Measurements from ENCODE around the gene EXOC3.
"Not testable (repeated sequence)": the region's sequence is repeated elsewhere in the genome, so short reads cannot be mapped to it uniquely, and the experiment has no call there.

The EXOC3 gene

DNA sequence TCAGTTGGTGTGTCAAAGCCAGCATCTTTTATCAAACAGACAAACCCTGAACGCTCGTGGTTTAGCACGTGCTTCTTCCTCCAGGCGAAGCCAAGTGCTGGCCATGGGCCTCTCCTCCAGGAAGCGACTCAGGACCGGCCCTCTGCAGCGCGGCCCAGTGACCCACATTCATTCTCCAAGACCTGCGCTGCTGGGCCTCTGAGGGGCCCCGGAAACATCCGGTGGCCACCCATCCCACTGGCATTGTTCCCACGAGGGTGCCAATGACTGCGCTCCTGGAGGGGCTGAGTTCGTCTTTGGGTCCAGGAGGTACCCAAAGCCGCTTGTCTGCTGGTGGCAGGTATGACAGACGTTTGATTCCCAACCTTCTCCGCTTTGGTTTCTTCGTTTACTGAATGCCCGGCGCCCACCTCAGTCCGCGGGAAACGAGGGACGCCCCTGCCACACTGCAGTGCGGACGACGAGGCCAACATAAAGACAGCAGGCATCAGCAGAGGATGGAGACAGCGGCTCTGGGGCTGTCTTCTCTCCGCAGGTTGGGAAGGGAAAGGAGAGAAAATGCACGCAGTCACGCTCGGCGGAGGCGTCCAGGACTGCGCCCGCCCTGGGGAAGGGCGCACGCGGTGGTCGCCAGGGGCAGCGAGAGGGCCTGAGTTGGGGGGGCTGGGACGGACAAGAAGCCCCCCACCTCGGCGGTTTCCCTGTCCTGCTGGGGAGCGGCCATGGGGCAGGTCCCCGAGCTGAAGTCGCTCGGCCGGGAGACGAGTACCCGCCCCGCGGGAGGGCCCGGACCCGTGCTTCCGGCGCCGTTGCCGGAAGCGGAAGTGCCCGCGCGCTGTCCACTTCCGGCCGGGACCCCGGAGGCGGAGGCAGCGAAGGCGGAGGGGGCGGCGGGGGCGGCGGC is at the start of gene EXOC3:
TSS of gene EXOC3 (plus strand) at position 842 of the 904 bp plus-strand sequence. CDS start 3,030 bp downstream, outside the sequence.
- peak in 1 of 2 experiments; percentile 56 for DNase-seq

DNA sequence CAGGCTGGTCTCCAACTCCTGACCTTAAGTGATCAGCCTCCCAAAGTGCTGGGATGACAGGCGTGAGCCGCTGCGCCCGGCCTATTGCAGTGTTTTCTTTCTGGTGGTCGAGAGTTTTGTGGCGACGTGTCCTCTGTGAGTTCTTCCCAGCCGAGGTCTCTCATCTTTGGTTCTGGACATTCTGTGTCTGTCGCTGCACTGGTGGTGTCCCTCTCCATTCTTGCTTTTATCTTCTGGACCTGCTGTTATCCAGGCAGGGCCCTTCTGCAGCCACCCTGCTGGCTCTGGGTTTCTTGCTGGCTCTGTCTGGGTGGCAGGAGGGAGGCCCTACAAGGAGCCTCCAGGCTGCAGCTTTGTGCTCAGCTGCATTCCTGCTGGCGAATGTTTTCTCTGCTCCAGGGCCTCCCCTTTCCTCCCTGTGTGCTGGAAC is 49.1 kb upstream of the EXOC3 start:
- DNase-seq: no peak

DNA sequence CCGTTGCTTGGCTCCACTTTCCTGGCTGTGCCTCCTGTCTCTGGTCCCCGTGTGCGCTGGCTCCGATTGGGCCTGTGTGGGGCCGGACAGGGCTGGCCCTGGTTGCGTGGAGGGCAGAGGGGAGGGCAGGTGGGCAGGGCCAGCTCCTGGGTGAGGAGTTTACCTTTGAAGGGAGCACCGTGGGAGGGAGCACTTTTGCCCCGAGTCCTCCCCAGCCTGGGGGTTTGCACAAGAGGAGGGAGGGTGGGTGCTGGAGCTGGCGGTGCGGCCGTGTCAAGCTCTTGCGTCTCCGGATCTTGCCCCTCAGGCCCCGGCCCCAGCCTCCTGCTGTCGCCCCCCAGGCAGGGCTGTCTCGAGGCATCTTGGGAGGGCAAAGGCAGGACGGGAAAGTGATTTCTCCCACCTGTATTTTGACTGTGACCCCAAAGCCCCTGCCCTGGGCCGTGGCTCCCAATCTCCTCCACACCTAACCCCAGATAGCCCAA is 48.3 kb upstream of the EXOC3 start:
- no peak for DNase-seq

DNA sequence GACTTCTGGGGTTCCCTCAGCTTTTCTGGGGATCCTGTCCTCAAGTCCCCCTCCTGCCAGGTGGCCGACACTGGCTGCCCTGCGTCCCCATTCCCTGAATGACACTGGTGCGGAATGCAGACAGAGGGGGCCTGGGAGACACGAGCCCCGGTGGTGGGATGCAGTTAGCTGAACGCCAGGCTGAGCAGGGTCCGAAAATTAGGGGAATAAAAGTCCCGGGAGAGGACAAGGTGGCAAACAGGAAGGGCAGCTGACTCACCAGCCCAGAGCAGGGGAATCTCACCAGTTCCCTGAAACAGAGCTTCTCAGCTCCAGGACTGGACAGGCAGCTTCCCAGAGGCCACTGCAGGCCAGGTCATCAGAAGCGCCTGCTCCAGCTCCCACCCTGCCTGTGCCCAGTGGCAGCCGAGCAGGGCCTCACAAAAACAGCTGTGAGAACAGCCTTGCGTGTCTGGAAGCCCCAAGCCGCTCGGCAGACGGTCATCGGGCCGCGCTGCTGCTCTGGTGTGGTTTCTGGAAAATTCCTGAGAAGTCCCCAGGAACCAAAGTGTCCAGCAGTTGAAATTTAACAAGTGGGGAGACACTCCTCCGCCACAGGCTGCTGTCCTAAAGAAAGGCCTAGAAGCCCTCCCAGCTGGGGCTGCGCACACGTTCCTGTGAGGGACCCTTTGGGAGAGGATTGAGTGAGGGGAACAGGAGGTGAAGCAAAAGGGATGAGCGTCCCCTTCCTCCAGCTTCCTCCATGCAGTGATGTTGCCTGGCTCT is 47.6 kb upstream of the EXOC3 start:
- DNase-seq: peak in 1 of 2 experiments; percentile 15

DNA sequence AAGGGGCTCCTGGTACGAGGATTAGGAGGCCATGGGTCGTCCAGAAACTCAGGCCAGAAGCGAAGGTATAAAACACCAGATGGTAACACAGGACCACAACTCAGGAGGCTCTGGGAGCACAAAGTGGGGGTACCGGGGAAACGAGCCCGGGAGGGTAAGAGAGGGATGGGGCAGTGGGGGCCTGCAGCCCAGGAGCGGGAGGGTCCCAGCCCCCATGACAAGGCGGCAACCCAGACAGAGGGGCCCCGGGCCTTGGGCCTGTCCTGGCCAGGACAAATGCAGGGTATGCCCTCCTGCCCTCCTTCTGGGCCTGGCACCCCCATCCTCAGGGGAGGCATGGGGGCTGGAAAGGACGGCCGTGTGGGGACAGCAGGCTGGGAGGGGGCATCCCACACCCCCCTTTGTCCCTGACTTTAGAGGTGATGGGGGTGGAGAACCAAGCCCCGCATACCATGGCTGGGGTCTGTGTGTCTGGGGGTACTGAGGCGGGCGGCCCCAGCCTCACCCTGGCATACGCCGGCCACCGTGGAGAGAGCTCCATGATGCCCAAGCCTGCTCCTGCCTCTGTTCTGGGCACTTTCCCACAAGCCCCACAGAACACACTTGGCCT is 47.0 kb upstream of the EXOC3 start:
- DNase-seq: no peak

DNA sequence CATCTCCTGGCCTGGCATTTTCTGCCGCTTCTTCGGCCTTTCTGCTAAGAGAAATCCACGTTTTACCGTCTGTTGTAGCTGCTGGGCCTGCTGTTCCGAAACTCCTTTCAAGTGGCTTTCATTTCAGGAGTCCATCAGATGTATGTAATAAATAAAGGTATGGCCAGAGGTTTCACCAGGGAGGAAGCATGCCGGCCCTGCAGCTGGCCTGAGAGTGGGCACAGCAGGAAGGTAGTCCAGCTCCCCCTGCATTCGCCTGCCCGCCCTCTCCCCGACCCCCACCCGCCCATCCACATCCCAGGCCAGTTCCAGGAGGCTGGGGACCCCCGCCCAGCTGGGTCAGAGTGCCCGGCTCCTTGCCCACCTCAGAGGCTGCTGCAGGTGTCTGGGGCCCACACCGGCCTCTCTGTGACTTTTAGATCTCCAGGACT is 46.4 kb upstream of the EXOC3 start:
- no peak for DNase-seq

DNA sequence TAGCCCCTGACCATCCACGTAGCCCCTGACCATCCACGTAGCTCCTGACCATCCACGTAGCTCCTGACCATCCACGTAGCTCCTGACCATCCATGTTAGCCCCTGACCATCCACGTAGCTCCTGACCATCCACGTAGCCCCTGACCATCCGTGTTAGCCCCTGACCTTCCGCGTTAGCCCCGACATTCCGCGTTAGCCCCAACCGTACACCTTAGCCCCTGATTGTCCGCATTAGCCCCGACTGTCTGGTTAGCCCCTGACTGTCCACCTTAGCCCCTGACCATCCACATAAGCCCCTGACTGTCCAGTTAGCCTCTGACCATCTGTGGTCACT is 44.9 kb upstream of the EXOC3 start:
- DNase-seq: not testable (repeated sequence)

DNA sequence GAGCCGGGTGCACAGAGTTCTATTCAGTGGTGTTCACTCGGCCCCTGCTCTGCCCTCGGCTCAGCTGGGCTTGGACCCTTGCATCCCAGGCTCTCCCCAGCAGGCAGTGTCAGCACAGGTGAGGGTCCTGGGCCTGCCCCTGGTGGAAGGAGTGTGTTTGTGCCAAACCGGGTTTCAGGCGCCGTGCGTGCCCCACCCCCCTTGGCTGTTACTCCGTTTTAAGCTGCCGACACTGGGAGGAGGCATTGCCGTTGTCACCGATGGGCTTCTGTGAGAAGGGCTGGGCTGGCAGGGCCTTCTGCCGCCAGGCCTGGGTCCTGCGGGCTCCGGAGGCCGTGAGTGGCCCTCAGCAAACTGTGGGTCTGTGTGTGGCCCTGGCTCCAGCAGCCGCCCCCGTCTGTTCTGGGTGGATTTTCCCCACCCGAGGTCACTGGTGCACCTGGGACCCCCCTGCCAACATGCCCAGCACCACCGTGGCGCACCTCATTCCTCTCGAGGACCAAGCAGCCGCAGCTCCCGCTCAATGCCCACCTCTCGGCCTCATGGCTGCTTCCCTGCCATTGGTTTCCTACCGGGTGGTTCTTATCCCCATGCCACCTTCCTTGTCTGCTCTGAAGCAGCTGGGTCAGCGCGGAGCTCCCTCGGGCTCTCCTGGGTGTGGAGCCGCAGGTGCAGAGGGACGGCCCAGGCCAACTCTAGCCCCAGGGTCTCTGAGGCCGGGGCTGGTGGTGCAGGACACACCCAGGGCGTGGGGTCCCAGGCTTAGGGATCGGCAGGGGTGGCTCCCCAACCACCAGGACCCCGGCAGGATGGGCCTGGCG is 44.3 kb upstream of the EXOC3 start:
- no peak for DNase-seq

DNA sequence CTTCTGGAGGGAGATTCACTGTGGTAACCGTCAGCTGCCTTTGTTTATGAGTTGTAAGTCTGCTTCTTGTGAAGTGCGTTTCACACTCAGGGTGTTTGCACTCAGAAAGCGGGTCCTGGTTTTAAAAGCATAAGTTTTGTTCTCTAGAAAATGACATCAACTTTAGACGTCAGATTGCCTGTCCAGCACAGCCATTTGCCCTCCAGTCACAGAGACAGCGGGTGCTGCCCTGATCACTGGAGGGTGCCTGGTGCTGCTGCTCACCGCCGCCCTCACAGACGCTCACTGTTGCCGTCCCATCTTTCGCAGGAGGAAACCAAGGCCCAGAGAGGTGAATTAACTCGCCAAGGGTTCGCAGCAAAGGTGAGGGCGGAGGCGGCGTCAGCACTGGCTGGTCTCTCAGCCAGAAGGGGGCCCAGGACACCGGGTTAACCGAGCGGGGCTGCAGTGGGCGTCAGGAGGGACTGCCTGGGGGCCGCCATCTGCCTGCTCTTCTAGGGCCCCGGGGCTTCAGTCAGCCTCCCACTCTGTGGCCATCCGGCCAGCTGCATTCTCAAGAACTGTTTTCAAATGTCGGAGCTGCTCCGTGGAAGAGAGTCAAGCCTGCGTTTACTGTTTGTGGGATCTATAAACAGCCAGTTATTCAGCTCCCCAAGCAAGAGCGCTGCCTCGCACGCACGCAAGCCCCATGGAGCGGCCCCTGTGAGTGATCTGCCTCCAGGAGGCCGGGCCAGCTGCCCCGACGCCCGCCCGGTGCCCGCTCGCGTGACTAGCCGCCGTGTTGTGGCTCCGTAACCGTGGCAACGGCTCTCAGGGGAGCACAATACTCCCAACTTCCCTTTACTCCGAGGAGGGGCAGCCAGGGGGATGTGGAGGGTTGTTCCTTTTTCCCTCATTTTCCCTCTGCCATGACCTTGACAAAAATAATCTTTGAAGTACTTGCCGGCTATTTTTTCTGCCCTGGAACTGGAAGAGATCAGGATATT is 43.4 kb upstream of the EXOC3 start:
- no peak for DNase-seq

DNA sequence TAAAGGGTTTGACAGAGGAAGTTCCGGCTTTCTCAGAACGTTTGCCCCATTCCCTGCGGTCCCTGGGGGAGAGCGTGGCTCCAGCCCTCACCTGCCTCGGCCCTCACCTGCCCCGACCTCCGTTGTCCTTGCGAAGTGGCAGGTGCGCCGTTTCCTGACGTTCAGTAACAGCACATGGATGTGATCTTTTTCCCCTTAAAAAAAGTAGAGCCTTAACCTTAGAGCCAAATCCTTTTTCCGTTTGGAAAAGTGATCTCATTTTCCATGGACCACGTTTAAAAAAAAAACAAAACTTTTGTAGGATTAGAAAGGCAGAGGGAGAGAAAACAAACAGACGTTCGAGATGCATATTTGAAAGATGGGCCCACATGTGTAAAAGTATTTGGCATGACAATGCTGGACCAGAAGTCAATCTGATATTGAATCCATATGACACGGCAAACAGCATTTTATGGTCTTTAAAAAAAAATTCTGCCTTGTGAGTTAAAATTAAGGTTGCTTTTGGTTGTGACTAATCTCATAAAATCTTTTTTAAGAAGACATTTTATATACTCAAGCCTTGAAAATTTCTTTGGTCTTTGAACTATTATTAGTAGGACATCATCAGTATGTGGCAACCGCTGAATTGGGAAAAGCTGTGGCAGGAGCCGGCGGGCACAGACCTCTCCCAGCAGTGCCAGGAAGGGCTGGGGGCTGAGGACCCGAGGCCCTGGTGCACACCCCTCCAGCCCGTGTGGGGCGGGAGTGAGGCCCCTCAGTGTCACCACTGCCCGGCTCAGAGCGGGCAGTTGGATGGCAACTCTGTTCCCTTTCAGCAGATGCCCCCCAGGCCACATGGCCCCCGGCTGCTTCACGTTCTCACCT is 42.5 kb upstream of the EXOC3 start:
- DNase-seq: no peak

DNA sequence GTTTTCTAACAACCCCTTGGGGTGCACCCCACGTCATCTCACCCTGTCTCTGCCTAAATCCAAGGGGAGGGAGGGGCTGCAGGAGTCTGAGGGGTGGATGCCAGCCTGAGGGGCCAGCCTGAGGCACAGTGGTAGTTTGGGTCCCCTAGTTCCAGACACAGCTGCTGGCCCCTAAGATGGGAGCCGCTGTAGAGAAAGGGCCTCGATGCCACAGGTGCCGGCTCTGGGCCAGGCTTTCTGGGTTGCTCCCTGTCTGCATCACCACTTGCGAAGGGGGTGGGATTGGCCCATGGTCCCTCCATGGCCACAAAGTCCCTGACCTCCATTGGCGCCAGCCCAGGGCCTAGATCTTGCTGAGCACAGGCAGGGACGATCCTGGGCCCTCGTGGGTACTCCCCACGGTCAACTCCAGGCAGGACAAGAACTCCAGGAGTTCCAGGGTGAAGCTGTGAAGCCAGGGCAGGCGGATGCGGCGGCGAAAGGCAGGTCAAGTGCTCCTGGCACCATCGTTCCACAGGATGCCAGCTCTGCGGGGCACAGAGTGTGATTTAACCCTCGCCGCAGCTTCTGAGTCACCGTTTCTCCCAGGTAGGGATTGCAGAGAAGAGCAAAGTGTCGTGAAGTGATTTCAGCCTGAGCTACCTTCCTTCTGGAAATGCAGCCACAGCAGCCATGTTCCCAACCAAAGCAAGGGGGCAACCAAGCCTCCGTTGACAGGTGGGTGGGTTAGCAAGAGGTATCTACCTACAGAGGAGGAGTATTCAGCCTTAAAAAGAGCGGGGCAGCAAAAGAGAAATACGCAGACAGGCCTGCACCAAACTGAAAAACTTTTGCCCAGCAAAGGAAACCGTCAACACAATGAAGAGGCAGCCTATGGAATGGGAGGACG is 41.6 kb upstream of the EXOC3 start:
- DNase-seq: no peak

DNA sequence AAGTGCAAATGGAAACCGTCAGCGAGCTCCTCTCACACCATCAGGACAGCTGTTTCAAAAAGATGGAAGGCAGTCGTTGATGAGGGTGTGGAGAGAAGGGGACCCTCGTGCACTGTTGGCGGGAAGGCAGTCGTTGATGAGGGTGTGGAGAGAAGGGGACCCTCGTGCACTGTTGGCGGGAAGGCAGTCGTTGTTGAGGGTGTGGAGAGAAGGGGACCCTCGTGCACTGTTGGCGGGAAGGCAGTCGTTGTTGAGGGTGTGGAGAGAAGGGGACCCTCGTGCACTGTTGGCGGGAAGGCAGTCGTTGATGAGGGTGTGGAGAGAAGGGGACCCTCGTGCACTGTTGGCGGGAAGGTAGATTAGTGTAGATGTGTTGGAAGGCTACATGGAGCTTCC is 40.8 kb upstream of the EXOC3 start:
- DNase-seq: not testable (repeated sequence)

DNA sequence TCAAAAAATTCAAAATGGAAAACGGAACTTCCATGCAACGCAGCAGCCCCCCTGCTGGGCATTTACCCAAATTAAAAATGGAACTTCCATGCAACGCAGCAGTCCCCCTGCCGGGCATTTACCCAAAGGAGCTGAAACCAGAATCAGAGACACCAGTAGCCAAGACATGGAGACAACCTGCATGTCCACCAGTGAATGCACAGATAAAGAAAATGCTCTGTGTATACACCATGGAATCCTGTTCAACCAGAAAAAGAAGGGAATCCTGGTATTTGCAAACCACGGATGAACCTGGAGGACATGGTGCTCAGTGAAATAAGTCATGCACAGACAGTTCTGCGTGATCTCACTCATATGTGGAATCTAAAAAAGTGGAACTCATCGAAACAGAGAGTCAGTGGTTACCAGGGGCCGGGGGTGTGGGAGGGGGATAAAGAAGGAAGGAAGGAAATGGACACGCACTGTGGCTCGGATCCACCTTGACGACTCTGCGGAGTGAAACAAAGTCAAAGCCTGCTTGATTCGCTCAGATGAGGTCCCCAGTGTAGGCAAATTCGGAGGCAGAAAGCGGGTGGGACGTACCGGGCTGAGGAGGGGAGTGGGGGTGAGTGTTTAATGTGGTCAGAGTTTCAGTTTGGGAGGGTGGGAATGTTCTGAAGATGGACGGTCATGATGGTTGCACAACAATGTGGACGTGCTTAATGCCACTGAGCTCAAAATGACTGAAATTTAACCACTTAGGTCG is 40.2 kb upstream of the EXOC3 start:
- DNase-seq: no peak

DNA sequence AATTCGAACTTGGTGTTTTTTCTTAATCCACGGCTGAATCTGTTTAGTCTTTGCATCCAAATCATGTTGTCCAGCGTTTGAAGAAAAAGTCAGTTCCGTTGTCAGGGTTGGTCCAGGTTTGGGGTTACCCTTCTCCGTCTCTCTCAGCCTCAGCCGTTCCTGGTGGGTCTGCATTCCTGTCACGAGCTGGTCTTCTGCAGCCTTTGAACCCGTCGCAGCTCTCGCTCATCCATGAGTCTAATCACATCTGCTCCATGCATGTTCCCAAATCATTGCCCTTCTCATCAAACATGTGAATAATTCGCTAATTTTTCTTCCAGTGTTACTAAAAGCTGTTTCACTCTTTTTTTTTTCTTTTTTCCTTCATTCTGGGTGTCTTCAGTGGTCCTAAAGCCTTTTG is 39.0 kb upstream of the EXOC3 start:
- no peak for DNase-seq

DNA sequence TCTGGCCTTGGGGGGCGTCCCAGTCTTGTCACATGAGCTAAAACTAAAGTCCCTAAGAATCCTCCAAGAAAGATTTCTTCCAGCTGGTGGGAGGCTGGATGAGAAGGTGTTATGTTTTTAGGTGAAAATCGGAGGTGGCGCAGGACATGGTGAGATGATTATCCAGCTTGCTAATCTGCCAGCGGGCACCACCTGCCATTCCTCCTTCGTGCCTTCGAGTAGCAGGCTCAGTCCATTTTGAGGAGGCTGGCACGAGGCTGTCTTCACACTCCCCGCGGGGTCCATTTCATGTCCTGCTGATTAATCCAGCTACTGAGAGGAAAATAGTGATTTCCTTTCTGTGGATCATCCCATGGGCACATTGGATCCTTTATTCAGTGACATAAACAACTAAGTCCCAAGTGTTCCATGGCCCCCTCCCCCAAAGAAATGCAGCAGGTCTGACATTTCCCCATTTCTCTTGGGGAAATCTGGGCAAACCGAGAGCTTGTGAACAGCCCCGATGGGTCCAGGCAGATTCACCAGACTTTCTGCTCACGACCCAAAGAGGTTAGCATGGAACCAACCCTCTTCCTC is 38.2 kb upstream of the EXOC3 start:
- DNase-seq: no peak

DNA sequence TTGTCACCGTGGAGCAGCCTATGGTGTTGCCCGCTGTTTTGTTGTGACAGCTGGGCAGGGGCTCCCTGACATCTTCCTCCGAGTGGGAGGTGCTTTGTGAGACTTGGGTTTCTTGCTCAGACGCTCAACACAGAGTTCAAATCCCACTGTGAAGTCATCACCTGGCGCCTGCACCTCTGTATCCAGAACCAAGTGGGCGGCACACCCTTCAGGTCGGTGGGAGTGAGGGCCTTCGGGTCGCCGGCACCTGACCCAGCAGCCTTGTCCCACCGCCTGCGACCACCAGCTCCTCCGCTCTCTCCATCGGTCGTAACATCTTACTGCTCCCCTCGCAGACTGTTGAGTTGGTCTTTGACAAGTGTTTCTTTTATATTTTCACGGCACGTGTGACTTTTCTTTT is 37.6 kb upstream of the EXOC3 start:
- DNase-seq: no peak

DNA sequence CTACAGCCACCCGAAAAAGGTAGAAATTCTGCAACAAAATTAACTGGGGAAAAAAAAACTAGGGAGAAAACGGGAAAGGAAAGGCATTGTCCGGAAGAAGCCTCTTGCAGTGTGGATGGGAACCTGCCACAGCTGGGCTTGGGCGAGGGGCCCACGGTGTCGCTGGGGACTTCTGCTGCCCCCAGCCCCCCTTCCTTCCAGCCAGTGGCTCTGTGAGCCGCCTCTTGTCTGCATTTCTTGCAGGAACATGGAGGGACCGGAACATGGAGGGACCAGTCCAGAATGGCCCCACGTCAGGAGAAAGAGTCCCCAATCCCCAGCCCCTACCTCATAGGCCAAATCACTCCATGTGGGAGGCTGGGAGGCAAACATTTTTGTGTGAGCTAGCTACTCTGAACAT is 36.9 kb upstream of the EXOC3 start:
- no peak for DNase-seq

DNA sequence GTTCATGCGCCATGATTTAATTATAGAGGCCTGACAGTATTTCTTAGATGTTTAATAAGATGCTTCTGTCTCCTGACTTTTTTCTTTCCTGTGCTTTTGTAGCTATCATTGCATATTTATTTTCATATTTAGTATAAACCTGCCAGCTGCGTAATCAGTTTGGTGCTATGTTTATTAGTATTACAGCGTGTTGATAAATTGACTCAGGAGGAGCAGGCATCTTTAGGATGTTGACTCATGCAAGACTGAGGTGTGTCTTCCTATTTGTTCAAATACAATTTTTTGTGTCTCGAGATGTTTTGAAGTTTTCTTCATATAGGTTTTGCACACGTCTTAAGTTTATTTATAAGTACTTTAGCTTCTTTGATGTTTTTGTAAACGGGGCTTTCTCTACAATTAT is 35.9 kb upstream of the EXOC3 start:
- DNase-seq: no peak
